ENCODE results near the gene KCTD6.
A peak's percentile ranks its signal among the peaks of the same experiment; 100 is the strongest.

KCTD6 gene

DNA sequence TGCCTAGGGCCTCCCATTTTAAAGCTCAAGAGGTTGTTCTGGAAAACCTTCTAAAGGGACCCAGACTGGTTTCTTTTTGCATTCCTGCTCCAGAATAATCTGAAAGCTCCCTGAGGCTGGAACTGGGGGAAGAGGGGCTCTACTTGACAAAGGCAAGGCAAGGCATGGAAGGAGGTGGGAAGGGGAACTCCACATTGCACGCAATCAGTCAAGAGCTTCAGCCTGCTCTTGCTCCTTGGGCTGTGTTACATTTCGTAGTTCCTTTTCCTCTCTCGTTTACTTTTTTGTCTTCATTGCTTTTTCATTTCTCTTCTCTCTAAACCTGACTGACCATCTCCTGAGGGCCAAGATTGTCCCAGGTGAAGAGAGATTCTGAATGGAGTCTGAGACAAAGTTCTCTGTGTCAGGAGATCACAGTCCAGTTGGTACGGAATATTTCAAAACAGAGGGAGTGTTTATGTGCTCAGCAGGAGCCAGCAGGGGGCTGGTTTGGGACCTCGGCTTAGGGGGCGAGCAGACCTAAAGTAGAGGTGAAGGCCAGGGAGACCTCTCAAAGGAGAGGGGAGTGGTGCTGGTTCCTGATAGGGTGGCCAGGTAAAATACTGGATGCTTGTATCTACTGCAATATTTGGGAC is 6.0 kb upstream of the KCTD6 start:
- no peak for DNase-seq (ENCODE audit: low read depth)

DNA sequence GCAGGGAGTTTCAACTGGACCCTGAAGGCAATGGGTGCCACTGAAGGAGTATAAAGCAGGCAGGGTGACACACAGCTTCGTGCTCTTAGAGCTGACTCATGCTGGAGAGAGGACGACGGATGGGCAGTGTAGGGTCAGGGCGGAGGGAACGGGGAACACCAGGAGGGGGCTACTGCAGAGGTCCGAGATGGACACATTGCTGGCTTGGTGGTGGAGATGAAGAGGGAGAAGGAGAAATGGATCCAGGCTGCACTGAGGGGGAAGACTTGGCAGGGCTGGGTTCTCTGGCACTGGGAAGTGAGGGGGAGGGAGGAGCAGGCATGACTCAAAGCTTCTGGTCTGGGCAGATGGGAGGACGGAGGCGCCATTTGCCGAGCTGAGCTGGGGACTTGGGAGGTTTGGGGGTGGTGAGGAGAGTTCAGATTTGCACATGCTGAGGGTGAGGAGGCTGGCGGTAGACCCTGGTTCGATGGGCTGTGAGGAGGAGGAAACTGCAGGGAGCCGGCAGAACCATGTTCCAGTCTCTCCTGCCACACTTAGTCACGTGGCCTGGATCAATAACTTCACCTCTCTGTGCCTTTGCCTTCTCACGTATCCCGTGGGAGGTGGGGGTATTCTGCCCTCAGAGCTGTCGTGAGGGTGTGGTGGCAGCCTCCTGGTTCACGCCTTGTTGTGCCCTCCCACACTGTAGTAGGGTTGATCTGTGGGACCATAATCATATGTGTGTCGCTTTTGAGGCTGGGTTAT is 4.6 kb upstream of the KCTD6 start:
- DNase-seq (ENCODE audit: low read depth) = peak; percentile 87

DNA sequence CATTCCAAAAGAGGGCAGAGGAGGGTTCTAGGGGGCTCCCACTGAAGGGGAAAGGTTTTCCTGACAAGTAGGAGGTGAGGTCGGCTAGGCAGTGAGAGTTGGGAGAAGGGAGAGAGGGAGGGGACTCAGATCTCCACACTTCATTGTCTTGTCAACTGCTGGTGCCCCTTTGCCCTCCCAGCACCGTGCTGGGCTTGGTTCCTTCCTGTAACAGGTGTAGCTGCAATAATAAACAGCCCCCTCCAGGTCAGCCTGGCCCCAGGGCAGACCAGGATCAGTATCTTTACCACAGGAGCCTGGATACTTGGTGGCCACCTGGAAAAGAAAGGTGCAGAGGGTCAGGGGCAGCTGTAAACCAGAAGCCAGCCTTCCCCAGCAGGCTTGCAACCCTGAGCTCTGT is 2.9 kb upstream of the KCTD6 start:
- no peak for DNase-seq (ENCODE audit: low read depth)

DNA sequence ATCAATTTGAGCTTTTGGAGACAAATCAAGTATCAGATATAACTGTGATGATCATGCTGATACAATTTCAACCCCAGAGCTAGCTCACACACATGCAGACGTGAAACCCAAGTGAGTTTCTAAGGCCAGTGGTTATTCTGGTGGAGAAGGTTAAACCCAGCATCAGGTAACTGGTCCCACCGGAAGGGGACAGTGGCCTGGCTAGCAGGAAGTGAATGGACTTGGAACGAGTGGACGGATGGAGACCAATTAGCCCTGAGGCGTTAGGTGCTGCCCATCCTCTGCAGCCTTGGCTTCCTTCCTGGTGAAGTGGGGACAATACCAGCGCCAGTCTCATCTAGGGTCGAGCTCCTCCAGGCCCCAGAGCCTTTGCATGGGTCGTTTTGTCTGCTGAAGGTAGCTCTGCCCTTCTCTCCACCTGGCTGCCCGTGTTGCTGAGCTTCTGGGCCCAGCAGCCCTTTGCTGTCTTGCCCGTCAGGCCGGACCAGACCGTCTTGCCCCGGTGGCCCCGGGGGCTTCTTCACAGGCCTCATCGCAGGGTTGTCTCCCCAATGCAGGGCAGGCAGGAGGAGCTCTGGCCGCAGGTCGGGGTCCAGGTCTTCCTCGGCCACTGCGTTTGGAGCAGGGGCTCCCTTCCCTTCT is 915 bp upstream of the KCTD6 start:
- DNase-seq (ENCODE audit: low read depth) = no peak

DNA sequence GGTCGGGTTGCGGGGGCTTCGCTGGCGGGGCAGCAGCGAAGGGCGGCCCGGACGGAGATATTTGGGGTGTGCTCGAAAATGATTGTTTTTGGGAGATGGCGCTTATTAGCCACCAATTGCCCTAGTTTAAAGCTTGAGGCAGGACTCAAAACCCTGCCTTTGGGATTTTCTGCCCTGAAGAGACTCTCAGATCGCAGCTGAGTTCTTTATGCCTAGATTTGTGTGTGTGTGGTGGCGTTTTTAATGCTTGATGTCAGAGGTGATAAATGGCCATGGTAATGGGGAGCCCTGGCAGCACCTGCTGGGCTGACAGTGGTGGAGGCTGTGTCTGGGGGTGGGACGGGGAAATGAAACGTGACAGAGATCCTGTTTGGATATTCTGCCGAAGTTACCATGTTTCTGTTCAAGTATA is 604 bp downstream of the KCTD6 start:
- peak; percentile 42 for DNase-seq (ENCODE audit: low read depth)

DNA sequence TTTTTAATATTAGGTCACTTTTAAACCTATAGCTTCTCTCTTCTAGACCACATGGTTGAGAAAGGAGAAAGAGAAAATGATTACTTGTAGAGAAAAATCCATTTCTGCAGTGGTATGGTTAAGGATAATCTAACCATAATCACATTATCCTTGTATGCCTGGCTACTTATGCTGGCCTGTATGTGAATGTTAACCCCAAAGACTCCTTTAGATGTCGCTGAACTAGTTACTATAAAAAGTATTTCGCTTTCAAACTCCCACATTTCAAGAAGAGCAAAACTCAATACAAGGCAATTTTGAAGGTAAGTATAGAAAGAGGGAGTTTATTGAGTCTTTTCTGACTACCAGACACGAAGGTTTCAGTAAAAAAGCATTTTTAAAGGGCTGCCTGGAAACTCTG is 2.2 kb downstream of the KCTD6 start:
- no peak for DNase-seq (ENCODE audit: low read depth)

DNA sequence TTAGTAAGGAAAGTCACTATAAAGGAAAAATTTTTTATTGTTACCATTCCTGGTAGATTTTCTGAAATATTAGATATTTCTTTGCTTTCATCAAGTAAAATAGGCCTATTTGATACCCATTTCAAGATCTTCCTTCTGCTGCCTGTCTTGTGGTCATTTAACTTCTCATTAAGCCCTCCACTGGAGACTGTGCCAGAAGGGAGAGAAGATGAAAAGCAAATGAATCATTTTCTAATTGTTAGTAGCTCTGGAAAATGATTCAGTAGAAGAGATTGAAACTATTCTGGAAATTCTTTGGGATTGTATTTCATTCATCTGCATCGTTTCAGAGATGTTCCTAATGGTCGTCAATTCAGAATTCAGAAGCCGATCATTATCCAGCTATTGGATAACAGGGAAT is 3.2 kb downstream of the KCTD6 start:
- DNase-seq (ENCODE audit: low read depth) = peak; percentile 27

DNA sequence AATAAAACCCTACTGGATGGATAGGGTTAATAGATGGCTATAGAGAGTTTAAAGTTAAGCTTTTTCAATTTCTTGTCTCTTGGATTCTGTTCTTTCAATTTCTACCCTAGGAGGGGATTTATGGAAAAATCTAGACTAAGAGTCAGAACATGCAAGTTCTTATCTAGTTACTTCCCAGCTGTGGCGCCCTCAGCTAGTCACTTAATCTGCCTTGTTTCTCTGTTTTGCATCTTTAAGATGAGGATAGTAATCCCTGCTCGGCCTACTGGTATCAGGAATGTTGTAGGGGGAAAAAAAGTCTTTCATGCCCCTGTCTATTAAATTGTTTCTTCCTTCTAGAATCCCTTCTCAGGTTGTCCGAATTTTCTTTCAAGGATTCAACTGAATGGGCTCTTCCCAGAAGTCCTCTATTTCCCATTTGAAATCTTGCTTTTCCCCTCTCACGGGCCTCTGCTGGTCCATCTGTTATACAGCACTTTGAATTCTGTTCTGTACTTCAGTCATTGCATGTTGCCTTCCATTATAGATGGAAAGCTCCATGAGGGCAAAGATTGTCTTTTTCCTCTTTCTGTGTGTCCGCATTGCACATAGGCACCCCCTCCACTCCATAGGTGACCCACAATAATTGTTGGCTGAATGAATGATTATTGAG is 4.4 kb downstream of the KCTD6 start:
- DNase-seq (ENCODE audit: low read depth) = no peak

DNA sequence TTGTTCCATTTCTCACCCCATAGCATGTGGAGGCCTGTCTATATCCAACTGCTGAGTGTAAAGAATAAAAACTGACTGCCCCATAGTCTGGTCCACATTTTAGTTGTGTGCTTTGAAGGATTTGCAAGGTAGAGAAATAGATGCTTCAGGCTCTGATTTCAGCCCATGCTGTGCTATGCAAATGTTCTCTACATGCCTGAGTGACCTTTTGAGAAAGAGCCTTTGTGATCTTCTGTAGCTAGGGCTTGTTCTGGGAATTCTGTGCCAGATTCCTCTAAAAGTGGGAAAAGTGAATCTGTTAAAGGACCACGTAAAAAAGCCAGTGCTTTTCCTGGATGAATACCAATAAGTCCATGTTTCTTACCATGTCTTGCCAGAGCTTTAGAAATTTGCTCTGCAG is 5.2 kb downstream of the KCTD6 start:
- DNase-seq (ENCODE audit: low read depth) = no peak

DNA sequence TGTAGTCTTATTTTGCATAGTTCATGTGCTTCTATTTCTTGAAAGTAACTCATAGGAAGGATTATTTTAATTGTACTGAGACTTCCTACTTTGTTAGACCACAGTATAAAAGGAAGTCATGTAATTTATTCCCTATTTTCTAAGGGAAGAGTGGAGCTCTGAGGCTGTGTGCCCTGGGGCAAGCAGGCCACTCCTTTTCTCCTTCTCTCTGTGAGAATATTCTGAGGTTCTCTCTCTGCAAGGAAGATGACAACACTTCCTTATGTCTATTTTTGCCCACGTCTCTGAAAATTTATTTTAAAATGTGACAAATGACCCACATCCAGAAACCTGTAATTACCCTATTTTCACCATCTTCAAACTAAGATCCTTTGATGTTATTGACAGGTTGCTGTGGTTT is 11.0 kb downstream of the KCTD6 start:
- DNase-seq (ENCODE audit: low read depth) = no peak

DNA sequence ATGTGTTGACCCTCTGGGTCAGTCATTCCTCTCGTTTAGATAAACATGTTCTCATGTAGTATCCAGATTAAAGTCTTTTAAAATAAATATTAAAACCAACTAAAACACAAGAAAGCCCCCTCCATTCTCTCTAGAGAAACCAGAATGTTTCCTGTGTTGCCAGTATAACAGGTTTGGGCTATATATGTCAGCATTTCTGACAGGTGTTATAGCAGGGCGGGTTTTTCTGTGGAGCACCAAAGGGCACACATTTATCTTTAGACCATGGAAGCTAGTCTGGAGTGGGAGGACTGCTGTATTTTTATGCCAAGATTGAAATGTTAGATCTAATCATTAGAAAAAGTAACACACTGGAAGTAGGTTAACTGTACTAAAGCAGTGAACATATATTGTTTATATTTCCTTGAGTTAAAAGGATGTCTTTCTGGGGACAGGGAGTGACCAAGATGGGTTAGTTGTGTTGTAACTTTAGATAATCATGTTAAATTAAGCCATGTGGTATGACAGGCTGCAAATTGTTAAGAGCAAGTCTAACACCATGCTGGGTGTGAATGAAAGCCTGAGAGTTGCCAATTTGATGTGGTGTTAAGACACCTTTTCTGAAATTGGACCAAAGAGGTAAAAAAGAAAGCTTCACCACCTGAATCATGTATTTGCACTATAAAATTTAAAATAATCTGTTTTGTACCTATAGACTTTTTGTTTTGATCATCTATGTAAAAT is 15.6 kb downstream of the KCTD6 start:
- no peak for DNase-seq (ENCODE audit: low read depth)

DNA sequence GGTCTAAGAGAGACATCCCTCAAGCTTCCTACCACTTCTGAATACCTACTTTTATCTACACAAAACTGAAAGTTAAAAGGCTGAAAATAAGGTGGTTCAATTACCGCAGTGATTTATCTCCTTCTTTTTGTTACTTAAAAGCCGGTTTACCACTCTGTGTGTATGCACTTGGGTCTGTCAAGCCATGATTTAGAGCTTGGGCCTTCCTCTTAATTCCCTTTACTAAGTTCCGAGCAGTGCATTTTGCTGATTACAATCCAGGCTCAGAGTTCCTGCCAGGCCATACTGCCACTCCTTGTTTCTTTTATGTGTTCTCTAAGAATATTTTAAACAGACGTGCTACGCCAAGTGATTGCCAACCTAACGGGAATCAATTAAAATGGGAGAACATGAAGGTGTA is 16.5 kb downstream of the KCTD6 start:
- DNase-seq (ENCODE audit: low read depth) = no peak

DNA sequence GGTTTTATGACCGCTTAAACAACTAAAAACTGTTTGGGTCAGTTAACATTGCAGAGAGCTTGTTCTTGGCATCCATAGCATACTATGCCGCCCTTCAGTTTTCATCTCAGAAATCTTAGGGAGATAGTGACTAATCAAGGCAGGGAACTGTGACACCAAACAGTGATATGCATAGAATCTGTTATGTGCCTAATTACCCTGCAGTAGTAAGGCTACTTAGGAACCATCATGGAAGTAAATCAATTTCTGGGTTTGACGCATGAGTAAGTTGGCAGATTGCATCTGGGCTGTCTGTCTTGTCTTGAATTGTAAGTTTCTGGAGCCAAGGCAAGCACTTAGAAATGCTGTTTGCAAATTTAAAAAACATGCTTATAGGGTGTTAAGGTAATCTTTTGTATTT is 22.5 kb downstream of the KCTD6 start:
- no peak for DNase-seq (ENCODE audit: low read depth)

DNA sequence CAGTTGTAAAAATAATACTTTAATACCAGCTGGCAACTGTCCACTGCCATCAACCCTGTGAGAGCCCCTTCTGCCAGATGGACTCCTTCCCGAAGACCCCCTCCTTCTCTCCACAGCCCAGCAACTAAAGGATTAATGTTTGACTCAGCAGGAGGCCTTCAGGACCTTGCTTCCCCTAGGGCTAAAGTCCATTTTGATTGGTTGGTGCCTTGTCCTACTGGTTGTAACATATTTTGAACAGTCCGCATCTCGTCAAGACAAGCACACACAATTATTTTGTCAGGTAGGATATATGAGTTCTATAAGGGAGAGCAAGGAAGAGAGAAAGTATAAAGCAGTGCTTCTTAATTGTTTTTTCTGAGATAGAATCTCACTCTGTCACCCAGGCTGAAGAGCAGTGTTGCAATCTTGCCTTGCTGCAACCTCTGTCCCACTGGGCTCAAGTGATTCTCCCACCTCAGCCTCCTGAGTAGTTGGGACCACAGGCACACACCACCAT is 26.4 kb downstream of the KCTD6 start:
- DNase-seq (ENCODE audit: low read depth) = no peak

DNA sequence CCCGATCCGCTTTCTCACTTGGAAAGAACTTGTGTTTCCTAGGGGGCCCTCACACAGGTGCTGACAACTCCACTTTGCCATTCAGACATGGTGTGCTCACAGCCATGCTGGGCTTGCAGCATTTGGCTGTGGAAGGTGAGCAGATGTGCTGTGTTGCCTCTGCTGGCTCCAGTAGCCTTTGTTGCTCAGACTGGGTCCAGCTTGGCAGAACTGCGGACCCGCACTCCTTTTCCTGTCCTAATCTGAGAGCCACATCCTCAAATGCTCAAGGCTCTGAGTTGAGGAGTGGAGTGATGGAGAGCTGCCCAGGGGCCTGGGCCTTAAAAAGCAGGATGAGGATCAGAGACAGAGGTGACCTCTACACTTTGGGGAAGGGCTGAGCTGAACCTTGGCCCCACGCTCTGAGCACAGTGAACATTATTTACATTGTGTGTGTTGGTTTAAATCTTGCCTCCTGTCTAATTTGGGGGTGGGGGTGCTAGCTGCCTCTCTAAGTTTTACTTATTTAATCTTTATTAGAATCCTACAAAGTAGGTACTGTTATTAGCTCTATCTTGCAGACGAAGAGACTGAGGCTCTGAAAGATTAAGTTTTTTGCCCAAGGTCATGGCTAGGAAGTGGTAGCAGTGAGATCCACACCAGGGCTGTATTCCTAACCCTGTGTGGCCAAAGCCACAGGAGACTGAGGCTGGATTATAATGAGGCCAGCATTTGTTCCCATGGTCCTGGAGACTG is 27.9 kb downstream of the KCTD6 start:
- no peak for DNase-seq (ENCODE audit: low read depth)

DNA sequence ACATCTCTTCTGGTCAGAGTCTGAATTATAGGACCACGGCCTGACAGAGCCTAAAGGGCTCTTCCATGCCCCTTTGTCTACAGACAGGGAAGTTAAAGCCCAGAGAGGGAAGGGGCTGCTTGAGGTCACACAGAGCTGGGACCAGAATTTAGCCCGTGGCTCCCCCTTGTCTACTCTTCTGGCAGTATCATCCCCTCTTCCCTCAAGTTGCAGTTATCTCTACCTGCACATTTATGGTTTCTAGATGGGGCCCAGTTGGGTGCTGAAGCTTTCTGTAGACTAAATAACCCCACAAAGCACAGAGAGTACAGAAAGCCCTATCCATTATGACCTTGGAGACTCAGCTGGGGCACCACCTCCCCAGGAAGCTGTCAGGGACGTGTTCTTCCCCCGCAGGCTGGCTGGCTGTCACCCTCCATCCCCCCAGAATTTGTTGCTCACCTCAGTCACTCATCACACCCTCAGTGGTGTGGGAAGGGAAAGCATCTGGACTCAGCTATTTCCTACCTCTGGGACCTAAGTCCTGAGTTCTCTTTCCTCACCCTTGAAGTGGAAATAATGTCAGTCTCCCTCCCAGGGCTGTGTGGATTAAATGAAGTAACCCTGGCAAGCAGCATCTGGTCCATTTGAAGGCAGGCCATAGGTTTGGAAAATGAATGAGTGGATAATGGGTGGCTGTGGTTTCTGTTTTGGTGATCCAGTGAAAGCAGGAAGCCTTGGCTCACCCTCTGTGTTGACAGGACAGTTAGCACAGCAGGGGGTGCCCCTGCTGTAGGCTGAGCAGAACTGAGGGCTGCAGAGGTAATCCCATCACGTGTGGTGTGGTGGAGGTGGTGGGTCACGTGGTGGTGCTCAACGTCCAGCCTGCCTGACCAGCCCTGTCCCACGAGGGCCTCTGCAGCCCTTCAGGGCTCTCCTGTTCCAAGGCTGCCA is 28.8 kb downstream of the KCTD6 start:
- DNase-seq (ENCODE audit: low read depth) = no peak

DNA sequence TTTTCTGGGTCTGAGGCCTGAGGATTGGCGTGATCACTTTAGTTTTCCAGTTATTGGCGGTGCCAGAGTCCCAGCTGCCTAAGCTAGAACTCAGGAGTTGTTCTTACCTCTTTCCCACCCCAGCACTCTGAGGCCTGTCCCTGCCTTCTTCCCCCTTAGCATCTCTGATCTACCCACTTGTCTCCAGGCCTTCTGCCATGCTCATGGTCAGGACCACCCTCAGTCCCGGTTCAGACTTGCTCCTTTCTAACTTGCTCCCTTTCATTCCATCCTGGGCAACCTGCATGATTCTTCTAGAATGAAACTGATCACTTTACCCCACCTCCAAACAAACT is 29.4 kb downstream of the KCTD6 start:
- no peak for DNase-seq (ENCODE audit: low read depth)

DNA sequence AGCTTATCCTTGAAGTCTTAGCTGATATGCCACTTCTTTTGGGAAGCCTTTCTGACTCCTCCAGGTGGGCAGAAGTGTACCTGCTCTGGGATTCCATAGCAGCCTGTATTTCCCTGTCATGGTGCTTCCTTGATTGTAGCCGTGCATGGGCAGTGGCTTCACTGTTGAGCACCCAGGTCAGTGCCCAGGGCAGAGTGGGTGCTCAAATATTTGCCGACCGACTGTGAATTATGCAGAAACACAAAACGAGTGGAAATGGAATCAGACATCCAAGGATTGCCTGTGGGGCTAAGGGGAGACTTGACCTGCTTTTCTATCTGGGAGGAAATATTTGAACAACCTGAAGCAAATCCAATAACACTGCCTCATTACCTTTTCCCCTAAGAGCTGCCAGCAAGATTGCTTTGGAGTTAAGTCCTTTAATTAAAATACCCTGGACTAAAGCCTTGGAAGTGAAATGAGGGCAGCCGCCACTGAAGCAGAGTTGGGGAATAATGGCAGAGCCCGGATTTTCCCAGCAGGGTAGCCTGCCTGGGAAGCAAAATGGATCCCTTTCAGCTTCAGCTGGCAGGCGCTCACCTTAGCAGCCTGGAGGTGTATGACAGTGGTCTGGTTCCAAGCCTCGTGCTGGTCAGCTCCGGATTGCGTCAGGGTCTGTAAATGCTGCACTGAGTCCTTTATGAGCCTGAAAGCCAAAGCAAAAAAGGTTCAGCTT is 30.2 kb downstream of the KCTD6 start:
- DNase-seq (ENCODE audit: low read depth) = no peak

DNA sequence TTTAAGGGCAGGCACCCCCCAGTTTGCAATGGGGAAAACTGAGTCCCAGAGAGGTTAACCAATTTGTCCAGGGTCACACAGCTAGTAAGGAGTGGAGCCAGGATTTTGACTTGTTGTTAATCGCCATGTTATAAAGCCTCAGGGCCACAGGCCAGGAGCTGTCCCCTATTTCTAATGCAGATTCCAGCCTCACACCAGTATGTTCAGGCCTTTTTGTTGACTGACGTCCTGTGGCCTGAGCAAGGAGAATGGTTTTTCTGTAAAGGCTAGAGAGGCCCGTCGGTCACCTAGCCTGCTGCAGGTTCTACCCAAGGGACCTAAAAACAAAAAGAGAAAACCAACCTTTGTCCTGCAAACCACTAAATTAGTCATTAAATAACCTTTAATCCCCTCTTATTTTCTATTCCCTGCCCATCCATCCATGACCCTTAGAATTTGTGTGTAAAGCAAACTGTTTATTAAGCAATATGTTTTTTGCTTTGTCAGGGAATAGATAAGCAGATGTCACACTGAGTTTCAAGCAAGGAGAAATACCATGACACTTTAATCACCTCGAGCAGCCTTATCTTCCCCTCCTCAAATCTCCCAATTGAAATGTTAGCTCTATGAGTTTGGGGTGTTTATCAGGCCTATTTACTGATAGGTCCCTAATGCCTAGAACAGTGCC is 31.0 kb downstream of the KCTD6 start:
- no peak for DNase-seq (ENCODE audit: low read depth)

Data from ELR (cell line).